Lung (tissue), 12 donors: ENCODE data around the gene PHETA2. TPM values are rescaled to one million over a fixed set of nuclear protein-coding genes. Genes with fewer than 3 reads are reported as not detected.

Experiments
- ATAC-seq: fragments of 200-7000 bp; cut with Tn5 transposase; one replicate; pipeline ENCODE4 v1.9.1; 2020; ENCODE audit warnings: moderate number of reproducible peaks; ENCODE audit not compliant: insufficient read depth, low FRiP score
- DNase-seq, 3 donors: peaks; one replicate each; pipeline ENCODE4 v3.0.0-alpha.2; 2013 to 2017
- H3K27ac ChIP-seq, 2 donors: one replicate each; pipeline ENCODE4 v1.5.1; 2013; ENCODE audit warnings: mild to moderate bottlenecking in 2 of 2, moderate library complexity in 2 of 2, control low read depth in 1 of 2, inconsistent platforms in 1 of 2, low read depth in 1 of 2, low read length in 1 of 2
- H3K27me3 ChIP-seq, 3 donors: one replicate each; pipeline ENCODE4 v1.5.1; 2013; ENCODE audit warnings: low read length in 2 of 3; ENCODE audit not compliant: control insufficient read depth in 3 of 3, insufficient read depth in 3 of 3
- H3K36me3 ChIP-seq, 4 donors: one replicate each; pipeline ENCODE4 v1.5.1; 2013; ENCODE audit warnings: low read length in 4 of 4, mild to moderate bottlenecking in 1 of 4, moderate library complexity in 1 of 4; ENCODE audit not compliant: control insufficient read depth in 4 of 4, insufficient read depth in 4 of 4
- H3K4me1 ChIP-seq, 5 donors: one replicate each; pipeline ENCODE4 v1.5.1; 2013; ENCODE audit warnings: low read length in 5 of 5, mild to moderate bottlenecking in 2 of 5, moderate library complexity in 1 of 5; ENCODE audit not compliant: control insufficient read depth in 5 of 5, insufficient read depth in 5 of 5
- H3K4me3 ChIP-seq: one replicate; pipeline ENCODE4 v1.5.1; 2013; ENCODE audit warnings: mild to moderate bottlenecking, control low read depth, moderate library complexity
- H3K9ac ChIP-seq, 2 donors: one replicate each; pipeline ENCODE4 v1.5.1; 2013; ENCODE audit warnings: low read length in 2 of 2, control low read depth in 1 of 2; ENCODE audit not compliant: insufficient read depth in 1 of 2
- H3K9me3 ChIP-seq, 4 donors: one replicate each; pipeline ENCODE4 v1.5.1; 2013; ENCODE audit warnings: low read length in 3 of 4, mild to moderate bottlenecking in 1 of 4, moderate library complexity in 1 of 4; ENCODE audit not compliant: control insufficient read depth in 4 of 4, insufficient read depth in 3 of 4
- CTCF ChIP-seq: IDR thresholded peaks from 2 replicates; pipeline ENCODE4 v1.5.1; 2012; ENCODE audit warnings: mild to moderate bottlenecking; ENCODE audit errors: control extremely low read depth, extremely low read depth
- WGBS, 2 donors: extraction: QIAGEN DNeasy Blood & Tissue Kit; methylation state at CpG; one replicate each; pipeline ENCODE4 v1.1.7; 2013; 5-methylcytosine and 5-hydroxymethylcytosine counted together
- polyA plus RNA-seq, 2 donors: library from polyadenylated mRNA; stranded (reverse); fragments of 200-250 nt; gene quantifications; one replicate each; pipeline ENCODE4 v1.2.1, GENCODE V29; 2013
- total RNA-seq, 2 donors: library from RNA; depleted of rRNA in 1 of 2; stranded (reverse); fragments of >200 nt in 1 of 2; gene quantifications; one replicate each; pipeline ENCODE4 v1.2.1, GENCODE V29; 2014 to 2021
- donor health status: control.
- donor health status: control.
- donor health status: Bipolar disorder and iron deficiency.
- donor health status: healthy.
- donor health status: DM: yes; HTN: yes; CAD: no.

The PHETA2 gene
- total and polyA plus RNA-seq, 4 donors = 11.8 to 18.1 (median 13.5) TPM

GRCh38 chr22:42062506-42063170 lies 11.4 kb upstream of the PHETA2 start:
- Histone ChIP-seq H3K9ac (no peak overlapping the region), H3K4me3 (no peak overlapping the region), H3K27ac (no peak overlapping the region), H3K4me1 (no peaks in the 10 kb centered on the region), H3K9me3 (peaks cover 0 to 12% (median 0%) of the 10 kb centered on the region in 4 donors), H3K27me3 (no peaks in the 10 kb centered on the region), H3K36me3 (peaks cover 13 to 60% (median 28%) of the 10 kb centered on the region in 4 donors)
- TF ChIP-seq CTCF = no peak
- no peak for DNase-seq
- no peak for ATAC-seq
- 91 to 95% methylated on average over 10 of the region's 10 CpGs for WGBS, 2 donors

DNA sequence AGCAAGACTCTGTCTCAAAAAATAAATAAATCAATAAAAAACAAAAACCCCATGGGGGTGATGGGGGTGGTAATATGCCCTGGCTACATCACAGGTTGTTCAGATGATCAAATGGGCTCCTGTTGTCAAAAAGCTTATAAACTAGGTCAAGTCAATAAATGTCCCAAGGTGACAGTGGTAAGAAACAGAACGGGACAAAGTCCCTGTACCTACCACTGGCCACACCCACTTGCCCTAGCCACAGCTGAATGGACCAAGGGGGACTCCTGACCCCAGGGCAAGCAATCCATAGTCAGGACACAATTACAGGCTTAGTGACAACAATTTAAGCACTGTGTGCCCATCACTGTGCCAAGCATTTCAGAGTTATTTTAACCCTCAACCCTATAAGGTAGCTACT lies 9.4 kb upstream of the PHETA2 start:
- DNase-seq (no peak), ATAC-seq (no peak)
- H3K9ac ChIP-seq = no peak overlapping the region
- no peak for TF ChIP-seq CTCF
- H3K27me3 ChIP-seq = no peaks in the 10 kb centered on the region
- 76 to 94% methylated on average over 1 of the region's 1 CpG for WGBS, 2 donors
- H3K9me3 ChIP-seq = peaks cover 0 to 10% (median 0%) of the 10 kb centered on the region in 4 donors
- no peak overlapping the region for H3K27ac ChIP-seq
- H3K4me3 ChIP-seq = no peak overlapping the region
- H3K4me1 ChIP-seq = peaks cover 0 to 1% (median 1%) of the 10 kb centered on the region in 5 donors
- peaks cover 7 to 56% (median 18%) of the 10 kb centered on the region in 4 donors for H3K36me3 ChIP-seq

DNA sequence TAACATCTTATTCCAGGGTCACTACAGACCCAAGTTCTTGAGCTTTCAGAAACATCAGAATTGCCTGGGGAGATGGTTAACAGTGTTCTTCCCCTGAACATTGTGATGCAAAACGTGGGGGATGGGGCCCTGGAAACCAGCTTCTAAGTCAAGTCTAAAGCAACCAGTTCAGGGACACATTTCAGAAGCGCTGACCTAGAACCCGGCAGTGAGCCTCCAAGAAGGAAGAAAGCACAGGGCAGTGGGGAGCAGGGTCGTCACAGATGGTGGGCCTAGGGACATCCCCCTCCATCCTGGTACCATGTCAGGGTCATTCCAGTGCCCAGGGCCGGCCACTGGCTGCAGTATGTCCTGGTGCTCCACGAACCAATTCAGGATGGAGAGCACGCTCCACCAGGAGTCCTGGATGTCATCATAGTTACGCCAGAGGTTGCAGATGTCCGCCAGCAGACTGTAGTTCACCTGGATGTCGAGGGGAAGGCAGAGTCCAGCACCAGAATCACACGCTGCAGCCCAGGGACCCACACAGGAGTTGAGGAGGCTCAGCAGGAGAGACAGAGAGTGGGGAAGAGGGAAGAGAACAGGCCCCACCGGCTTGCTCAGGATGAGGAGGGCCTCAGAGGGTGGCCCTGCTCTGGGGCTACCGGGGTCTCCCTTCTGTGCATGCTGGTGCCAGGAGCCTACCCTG lies 8.5 kb upstream of the PHETA2 start:
- H3K4me1 ChIP-seq = peaks cover 0 to 9% (median 4%) of the 10 kb centered on the region in 5 donors
- DNase-seq = no peak
- H3K9ac ChIP-seq = no peak overlapping the region
- TF ChIP-seq CTCF = no peak
- H3K27me3 ChIP-seq = no peaks in the 10 kb centered on the region
- H3K36me3 ChIP-seq = peaks cover 7 to 46% (median 14%) of the 10 kb centered on the region in 4 donors
- H3K27ac ChIP-seq = no peak overlapping the region
- H3K9me3 ChIP-seq = peaks cover 0 to 4% (median 0%) of the 10 kb centered on the region in 4 donors
- 89 to 93% methylated on average over 13 of the region's 13 CpGs for whole genome bisulfite sequencing, 2 donors
- ATAC-seq = no peak
- no peak overlapping the region for H3K4me3 ChIP-seq
